Eye (tissue), 1 donor: ENCODE data around the gene PRXL2A.
A peak's percentile ranks its signal among the peaks of the same experiment; 100 is the strongest.
"Not testable (repeated sequence)": the region's sequence is repeated elsewhere in the genome, so short reads cannot be mapped to it uniquely, and the experiment has no call there.

Experiments
- DNase-seq: peaks from one replicate; pipeline ENCODE4 v3.0.0-alpha.2; 2015

Gene PRXL2A, protein sequence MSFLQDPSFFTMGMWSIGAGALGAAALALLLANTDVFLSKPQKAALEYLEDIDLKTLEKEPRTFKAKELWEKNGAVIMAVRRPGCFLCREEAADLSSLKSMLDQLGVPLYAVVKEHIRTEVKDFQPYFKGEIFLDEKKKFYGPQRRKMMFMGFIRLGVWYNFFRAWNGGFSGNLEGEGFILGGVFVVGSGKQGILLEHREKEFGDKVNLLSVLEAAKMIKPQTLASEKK

DNA sequence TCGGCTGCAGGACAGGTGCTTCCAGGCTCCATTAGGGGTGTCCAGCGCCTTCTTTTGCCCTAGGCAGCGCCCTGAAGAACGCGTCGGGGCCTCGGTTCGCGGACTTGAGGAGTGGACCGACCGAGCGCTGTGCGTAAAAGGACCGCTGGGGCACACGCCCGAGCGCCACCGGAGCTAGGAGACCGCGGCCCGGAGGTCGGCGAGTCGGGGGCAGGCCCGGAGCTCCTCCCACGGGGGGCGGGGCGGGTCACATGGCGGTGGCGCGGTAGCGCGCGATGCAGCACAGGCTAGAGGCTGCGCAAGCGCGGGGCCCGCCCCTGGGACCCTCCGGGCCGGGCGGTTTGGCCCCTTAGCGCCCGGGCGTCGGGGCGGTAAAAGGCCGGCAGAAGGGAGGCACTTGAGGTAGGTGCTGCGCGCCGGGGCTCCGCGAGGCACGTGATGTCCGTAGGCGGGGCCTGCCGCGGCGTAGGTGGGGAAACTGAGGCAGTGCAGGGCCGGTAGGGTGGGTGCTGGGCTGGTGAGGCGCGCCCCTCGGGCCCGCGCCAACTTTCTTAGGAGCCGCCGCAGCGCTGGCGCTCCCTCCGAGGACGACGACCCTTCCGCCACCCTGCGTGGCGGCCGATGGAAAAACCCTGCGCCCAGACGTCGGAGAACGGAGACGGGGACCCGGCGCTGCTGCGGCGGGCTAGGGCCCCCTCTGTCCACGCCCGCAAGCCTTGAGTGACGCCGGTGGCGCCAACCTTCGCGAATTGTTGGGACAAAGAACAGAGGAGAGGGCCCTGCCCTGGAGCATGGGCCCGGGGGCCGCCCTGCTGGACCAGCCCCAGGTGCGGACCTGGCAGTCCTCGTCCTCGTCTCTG is at the start of gene PRXL2A:
Gene PRXL2A (plus strand): TSS at position 310 of the 860 bp plus-strand sequence. CDS start 11,917 bp downstream, outside the sequence.
- peak; percentile 96 for DNase-seq

DNA sequence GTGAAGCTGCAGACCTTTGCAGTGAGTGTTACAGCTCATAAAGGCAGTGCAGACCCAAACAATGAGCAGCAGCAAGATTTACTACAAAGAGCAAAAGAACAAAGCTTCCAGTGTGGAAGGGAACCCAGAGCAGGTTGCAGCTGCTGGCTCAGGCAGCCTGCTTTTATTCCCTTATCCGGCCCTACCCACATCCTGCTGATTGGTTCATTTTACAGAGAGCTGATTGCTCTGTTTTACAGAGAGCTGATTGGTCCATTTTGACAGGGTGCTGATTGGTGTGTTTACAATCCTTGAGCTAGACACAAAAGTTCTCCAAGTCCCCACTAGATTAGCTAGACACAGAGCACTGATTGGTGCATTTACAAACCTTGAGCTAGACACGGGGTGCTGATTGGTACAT is 49.4 kb upstream of the PRXL2A start:
- DNase-seq: not testable (repeated sequence)

DNA sequence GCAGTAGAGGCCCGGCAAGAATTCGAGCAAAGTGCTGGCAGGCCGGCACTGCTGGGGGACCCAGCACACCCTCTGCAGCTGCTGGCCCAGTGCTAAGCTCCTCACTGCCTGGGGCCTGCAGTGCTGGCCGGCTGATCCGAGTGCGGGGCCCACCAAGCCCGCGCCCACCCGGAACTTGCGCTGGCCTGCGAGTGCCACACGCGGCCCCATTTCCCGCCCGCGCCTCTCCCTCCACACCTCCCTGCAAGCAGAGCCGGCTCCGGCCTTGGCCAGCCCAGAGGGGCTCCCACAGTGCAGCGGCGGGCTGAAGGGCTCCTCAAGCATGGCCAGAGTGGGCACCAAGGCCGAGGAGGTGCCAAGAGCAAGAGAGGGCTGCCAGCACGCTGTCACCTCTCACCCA is 48.7 kb upstream of the PRXL2A start:
- DNase-seq: no peak

DNA sequence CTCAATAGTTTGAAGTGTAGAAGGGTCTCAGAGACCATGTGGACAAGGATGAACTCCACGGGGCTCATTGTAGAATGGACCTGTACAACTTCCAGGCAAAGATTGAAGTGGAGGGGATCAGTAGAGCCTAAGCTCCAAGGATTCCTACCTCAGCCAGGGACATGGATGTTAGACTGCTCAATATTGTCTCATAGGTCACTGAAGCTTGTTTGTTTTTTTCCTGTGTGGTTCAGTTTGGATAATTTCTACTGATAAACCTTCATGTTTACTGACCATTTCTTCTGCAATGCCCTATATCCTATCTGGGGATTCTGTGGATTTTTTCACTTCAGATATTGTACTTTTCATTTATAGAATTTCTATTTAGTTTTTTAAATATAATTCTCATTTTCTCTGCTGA is 42.8 kb upstream of the PRXL2A start:
- DNase-seq: no peak

DNA sequence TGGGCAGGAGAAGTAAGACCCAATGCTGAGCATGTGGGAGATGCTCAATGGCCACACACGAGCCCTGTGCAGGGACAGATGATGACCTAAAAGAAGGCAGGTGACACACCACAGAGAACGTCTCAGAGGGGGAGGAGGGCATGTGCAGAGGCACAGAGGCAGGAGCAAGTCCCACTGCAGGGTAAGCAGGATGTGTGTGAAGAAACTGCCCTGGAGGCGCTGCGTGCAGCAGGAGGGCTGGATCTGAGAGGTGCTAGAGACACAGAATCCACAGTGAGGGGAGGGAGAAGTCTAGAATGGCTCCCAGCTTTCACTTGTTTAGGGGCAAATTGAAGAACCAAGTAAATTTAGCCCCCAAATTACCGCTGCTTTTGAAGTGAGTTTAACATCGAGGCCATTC is 36.9 kb upstream of the PRXL2A start:
- no peak for DNase-seq

DNA sequence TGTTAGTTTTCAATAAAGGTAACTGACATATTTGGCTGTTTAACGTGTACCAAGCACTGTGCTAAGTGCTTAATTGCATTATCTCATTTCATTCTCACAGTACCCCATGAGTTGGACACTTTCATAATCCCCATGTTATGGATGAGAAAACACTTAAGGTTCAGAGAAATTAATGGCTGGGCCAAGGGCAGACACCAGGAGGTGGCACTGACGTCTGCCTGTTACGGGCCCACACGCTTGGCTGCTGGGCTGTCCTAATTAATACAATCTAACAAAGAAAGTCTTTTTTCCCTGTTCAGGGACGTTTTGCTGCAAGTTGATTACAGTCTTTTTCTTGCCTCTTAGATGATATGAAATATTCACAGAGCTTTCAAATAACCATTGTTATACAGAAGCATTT is 35.7 kb upstream of the PRXL2A start:
- DNase-seq: peak; percentile 75

DNA sequence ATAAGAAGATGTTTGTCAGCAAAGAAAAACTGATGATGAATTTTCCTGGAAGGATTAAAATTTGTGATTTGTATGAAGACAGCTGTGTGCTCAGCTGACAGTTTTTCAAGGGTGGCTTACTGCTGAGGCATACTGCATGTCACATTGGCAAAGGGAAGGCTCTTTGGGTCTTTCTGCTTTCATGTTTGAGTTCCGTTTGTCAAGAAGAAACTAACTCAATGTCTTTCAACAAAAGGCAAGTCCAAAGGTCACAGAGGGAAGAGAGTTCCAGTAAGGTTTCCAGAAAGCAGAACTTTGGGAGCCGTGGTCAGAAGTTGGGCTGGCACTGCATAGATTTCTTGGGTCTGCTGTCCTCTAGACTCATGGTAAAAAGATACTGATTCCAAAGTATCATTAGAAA is 34.8 kb upstream of the PRXL2A start:
- peak; percentile 39 for DNase-seq

DNA sequence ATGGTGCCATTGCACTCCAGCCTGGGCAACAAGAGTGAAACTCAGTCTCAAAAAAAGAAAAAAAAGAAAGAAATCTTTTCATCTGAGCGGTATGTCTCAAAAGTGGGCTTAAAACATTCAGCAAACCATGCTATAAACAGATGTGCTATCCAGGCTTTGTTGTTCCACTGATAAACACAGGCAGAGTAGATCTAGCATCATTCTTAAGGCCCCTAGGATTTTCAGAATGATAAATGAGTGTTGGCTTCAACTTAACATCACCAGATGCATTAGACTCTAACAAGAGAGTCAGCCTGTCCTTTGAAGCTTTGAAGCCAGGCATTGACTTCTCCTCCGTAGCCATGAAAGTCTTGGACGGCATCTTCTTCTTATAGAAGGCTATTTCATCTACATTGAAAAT is 28.6 kb upstream of the PRXL2A start:
- no peak for DNase-seq

DNA sequence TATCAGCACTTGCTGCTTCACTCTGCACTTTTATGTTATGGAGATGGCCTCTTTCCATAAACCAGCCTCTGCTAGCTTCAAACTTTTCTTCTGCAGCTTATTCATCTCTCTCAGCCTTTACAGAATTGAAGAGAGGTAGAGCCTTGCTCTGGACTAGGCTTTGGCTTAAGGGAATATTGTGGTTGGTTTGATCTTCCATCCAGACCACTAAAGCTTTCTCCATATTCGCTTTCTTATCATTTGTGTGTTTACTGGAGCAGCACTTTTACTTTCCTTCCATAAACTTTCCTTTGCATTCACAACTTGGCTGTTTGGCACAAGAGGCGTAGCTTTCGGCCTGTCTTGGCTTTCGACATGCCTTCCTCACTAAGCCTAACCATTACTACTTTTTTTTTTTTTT is 28.2 kb upstream of the PRXL2A start:
- DNase-seq: no peak

DNA sequence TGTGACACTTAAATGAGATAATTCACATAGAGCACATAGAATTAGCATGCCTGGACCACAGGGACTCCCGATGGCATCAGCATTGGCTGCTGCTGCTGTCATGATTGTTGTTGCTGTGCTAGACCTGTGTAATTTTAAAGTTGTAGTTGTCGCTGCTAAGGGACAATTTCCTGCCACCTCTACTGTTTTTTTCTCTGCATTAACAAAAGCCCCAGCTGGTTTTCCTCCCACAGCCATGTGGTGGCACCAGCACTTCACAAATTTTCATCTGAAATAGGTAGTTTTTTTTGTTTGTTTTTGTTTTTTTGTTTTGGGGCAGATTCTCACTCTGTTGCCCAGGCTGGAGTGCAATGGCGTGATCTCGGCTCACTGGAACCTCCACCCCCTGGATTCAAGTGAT is 25.4 kb upstream of the PRXL2A start:
- peak; percentile 48 for DNase-seq

DNA sequence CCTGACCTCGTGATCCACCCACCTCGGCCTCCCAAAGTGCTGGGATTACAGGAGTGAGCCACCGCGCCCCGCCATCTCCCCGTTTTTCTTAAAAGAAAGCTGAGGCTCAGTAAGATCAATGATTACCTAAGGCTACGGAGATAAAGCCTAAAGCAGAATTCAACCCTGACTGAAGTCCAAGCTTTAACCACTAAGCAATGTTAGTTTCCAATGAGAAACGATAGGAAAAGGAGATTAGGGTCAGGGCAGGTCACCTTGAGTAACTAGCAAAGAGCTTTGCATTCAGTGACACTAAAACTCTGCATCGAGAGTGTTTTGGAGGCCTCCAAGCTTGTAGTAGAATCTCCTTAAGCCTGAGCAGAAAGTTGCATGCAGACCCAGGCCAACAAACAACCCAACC is 17.6 kb upstream of the PRXL2A start:
- DNase-seq: no peak

DNA sequence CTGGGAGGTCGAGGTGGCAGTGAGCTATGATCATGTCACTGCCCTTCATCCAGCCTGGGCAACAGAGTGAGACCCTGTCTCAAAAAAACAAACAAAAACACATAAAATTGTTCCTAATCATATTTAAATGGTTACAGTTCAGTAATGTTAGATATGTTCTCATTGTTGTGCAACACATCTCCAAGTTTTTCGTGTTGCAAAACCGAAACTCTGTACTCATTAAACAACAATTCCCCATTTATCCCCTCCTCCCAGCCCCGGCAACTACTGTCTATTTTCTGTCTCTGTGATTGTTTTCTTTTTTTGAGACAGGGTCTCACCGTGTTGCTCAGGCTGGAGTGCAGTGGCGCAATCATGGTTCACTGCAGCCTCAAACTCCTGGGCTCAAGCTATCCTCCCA is 16.1 kb upstream of the PRXL2A start:
- no peak for DNase-seq

DNA sequence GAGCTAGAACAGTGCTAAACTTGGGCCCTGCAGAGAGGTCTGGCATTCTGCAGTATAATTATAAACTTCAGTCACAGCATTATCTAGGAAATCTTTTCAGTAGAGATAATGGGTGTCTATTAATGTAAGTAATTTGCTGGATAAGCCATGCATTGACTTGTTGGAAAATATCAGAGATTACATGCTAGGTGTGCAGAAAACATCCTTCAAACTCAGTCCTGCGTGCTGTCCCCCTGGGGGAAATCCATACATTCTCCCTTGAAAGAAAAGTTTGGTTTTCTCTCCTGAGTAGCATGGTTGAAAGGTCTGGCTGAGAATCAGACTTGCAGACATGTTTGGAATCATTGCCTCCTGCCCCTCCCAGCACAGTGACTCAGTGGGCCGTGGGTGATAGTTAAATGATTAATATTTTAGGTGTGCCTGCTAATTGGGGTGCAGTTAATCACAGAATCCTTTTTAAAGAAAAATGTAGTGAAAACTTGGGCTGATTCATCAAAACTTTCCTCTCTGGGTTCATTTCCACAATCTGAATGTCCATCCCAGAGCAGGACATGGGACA is 13.9 kb upstream of the PRXL2A start:
- DNase-seq: no peak

DNA sequence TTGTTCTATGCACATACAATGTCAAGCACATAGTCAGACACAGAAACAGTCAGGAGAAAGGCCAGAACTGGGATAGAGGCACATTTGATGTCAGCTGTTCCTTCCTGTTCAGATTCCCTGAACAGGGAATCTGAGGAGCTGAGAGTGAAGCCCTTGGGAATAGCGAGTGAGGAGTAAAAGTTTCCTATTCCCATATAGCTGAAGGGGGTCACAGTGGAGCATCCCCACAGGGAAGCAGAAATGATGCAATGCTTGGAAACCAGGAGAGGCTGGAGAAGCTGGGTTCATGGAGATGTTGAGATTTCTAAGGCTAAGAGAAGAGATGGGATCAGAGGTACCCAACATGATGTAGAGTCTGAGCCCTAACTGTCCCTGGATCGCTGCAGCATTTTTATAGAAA is 11.3 kb upstream of the PRXL2A start:
- DNase-seq: no peak

DNA sequence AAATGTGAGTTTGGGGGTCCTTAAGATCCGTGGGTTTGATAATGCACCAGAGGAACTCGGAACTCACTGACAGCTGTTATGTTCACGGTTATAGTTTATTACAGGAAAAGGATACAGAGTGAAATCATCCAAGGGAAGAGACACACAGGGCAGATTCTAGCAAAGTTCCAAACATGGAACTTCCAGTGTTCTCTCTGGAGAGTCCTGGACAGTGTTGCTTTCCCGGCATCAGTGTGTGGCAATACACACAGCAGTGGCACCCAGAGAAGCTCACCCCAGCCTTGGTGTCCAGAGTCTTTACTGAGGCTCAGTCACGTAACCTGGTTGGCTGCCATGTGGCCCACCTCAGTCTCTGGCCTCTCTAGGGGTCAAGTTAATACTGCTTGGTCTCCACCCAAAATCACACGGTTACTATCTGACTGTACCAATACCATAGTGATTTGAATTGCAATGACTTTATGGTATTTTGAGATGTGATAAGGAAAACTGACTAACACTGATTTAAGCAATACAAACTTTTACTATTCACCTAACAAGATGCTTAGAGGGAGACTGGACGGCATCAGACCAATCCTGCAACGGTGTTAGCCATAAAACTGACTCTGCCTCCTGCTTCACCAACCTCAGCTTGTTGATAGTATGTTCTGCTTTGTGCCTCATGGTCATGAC is 8.1 kb upstream of the PRXL2A start:
- DNase-seq: no peak

DNA sequence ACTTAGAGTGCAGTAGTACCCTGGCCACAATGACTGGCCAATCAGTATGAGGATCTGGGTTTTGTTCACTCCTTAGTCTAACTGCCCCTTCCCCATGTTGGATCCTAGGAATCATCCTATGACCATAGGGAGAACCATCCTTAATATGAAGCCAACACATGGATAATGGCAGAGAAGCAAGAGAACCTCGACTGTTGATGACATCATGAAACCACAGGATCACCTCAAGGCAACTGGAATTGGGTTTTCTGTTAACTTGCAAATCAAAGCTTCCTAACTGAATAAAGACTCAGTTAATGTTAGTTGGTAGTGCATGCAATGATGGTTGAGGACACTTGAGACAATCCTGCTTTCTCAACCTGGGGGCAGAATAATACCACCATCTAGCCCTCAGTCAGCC is 3.3 kb upstream of the PRXL2A start:
- DNase-seq: no peak

DNA sequence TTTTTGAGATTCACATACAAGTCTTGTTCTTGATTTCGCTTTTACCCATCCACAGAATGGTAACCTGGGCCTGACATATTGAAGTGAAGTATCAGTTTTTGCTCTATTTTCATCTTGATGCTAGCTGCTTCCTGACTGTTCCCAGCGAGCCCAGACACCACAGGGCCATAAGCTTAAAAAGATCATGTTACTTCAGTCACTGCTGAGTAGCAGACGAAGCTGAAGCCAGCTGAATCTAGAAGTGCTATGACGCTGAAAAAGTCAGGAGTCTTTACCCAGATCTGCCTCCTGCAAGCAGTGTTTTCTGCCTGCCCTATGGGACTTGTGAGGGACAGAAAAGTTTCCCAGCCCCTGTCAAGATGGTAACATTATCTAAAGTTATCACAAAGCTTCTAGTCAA is 2.7 kb upstream of the PRXL2A start:
- no peak for DNase-seq

DNA sequence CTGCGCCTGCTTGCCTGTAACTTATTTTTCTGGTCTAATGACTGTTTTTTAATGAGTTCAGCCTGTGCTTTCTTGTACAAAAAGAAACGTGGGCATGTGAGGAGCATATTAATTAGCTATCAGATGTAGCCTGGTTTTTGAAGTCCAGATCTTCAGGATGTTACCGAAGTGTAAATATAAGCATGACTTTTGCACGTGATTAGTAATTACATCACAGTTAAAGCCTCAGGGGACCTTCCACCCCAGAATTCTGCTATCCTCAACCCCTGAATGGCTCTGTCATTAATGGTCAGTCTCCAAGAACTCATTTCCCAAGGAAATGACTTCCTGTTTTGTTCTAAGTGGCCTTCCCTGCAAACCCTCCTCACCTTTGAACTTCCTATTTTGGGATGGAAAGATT is 2.1 kb upstream of the PRXL2A start:
- DNase-seq: no peak

DNA sequence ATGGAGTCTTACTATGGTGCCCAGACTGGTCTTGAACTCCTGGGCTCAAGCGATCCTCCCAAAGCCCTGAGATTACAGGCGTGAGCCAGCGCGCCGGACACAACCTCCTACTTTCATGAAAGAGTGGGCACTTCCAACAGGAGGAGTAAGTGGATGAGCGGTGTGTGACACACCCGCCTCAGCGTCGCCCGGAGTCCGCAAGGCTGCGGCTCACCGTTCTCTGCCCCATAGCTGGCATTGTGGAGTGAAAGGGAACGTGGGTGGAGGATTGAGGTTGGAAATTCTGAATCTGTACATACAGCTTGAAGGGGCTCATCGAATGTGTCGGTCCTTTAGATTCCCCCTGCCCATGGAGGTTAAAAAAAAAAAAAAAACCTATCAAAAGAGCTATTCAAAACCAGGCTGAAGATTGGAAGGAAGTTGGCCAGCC is 524 bp upstream of the PRXL2A start:
- no peak for DNase-seq

DNA sequence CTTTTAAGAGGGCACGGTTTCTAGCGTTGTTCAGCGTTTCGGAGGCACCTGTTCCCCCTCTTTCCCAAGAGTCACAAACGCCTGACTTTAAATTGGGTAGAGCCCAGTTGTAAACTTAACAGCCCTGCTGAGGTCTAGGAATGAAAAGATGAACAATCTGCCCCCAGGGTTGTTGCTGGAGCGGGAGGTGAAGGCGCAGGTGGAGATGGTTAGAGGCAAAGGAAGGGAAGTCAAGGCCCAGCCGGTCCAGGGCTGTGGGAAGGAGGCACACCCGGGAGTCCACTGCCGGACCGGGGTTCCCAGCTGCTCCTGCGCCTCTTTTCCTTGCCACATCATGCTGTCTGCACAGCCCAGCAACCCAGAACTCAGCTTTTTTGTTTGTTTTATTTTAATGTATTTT is 770 bp downstream of the PRXL2A start:
- peak; percentile 42 for DNase-seq

DNA sequence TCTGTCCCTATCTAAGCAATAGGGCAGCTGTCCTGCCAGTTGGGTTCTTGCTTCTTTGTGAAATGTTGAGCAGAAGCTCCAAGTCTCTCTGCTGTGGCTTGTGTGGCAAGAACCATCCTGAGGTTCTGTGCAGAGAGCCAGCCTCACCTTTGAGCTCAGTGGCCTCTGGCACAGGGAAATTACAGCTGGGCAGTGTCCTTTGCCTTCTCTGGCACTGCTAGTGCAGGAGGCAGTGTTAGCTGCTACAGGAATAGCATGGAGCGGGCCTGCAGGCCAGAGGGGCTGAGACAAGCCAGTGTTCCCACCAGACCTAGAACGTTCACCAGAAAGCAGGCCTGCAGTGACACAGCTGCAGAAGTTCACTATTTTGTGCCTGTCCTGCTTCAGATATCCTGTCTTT is 1.8 kb downstream of the PRXL2A start:
- DNase-seq: no peak

DNA sequence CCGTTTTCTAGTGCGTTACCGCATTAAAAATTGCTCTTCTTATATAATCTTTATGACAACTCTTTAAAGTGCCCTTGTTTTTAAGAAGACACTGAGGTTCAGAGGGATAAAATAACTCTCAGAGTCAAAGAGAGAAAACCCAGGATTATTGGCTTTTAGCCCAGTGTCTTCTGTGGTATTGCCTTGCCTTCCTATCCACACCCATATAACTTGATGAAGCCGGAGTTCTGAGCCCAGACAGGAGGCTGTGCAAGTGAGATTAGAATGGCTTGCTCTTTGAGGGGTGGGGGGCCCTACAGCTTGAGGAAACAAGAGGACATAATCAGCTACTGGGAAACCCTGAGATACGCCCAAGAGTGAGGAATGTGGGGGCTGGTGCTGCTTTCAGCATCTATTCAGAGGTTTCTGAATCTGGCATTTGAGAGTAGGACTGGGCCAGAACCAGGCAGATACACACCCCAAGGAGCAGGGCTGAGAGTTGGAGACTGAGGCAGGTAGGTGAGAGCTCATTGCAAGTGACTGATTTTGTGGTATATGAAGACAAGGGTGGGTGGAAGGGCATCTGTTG is 2.3 kb downstream of the PRXL2A start:
- DNase-seq: no peak

DNA sequence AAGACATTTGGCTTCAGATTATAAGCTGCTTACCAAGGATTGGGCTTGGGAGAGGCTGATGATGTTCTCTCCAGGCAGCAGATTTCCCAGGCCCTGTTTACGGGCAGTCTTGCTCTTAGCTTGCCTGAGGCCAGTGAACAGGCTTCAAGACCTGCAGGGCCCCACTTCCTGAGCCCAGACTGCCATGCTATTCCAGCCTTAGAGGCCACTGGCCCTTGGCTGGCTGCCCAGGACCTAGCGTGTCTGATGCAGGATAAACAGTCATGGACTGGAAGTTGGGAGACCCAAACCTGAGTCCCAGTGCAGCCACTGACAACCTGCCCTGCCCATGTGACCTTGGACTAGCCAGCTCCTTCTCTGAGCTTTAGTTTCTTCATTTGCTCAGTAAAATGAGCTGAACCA is 2.9 kb downstream of the PRXL2A start:
- DNase-seq: no peak
